ENCODE data around the gene NOTUM.

DNA sequence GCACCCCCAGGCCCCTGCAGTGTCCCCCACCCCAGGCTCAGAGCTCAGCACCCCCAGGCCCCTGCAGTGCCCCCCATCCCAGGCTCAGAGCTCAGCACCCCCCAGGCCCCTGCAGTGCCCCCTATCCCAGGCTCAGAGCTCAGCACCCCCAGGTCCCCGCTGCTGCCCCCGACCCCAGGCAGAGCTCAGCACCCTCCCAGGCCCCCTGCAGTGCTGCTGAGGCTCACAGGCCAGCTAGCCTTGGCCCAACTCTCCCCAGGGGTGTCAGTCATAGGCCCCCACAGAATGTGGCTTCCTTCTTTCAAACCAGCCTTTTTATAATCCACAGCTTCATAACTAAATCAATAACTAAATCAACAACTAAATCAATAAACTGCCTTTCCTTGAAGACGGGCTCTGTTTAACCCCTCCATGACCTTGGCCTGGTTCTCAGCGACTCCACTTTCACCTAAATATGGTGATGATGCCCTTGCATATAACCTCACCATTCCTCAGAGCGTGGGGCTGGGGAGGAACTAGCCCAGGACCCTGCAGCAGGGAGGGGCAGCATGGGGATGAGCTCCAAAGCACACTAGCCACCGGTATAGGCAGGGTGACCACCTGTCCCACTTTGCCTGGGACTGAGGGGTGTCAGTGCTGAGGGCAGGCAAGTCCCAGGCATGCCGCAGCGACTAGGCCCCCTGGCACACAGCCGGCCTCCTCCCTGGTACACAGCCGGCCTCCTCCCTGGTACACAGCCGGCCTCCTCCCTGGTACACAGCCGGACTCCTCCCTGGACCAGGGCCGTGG is 5.0 kb downstream of the NOTUM start:
- no peak for TF ChIP-seq POLR2A (IDR thresholded peaks at IDR 0.05)
- no peak for TF ChIP-seq CTCF (IDR thresholded peaks at IDR 0.05)
